Stomach smooth muscle (tissue), 2 donors: ENCODE results near the gene LBHD1.
A peak's percentile ranks its signal among the peaks of the same experiment; 100 is the strongest.
"Not testable (repeated sequence)": the region's sequence is repeated elsewhere in the genome, so short reads cannot be mapped to it uniquely, and the experiment has no call there.

ENCODE experiments used
- H3K27ac ChIP-seq: one replicate; pipeline ENCODE4 v1.7.0; 2013; ENCODE audit warnings: mild to moderate bottlenecking, low read length, inconsistent platforms
- H3K27me3 ChIP-seq, 2 donors: one replicate each; pipeline ENCODE4 v1.7.0; 2013; ENCODE audit warnings: low read length in 2 of 2; ENCODE audit not compliant: insufficient read depth in 2 of 2, control insufficient read depth in 1 of 2
- H3K36me3 ChIP-seq, 2 donors: one replicate each; pipeline ENCODE4 v1.7.0; 2013; ENCODE audit warnings: low read length in 2 of 2; ENCODE audit not compliant: control insufficient read depth in 2 of 2, insufficient read depth in 2 of 2
- H3K4me1 ChIP-seq: one replicate; pipeline ENCODE4 v1.7.0; 2013; ENCODE audit warnings: low read length; ENCODE audit not compliant: control insufficient read depth, insufficient read depth
- H3K4me3 ChIP-seq, 2 donors: one replicate each; pipeline ENCODE4 v1.7.0; 2013; ENCODE audit warnings: low read length in 2 of 2
- H3K9ac ChIP-seq, 2 donors: one replicate each; pipeline ENCODE4 v1.7.0; 2013; ENCODE audit warnings: low read length in 2 of 2, mild to moderate bottlenecking in 1 of 2
- H3K9me3 ChIP-seq, 2 donors: one replicate each; pipeline ENCODE4 v1.7.0; 2013; ENCODE audit warnings: low read length in 2 of 2; ENCODE audit not compliant: control insufficient read depth in 2 of 2
- donor health status: healthy.
- donor health status: Pancreatic carcinoma.

The LBHD1 gene

DNA sequence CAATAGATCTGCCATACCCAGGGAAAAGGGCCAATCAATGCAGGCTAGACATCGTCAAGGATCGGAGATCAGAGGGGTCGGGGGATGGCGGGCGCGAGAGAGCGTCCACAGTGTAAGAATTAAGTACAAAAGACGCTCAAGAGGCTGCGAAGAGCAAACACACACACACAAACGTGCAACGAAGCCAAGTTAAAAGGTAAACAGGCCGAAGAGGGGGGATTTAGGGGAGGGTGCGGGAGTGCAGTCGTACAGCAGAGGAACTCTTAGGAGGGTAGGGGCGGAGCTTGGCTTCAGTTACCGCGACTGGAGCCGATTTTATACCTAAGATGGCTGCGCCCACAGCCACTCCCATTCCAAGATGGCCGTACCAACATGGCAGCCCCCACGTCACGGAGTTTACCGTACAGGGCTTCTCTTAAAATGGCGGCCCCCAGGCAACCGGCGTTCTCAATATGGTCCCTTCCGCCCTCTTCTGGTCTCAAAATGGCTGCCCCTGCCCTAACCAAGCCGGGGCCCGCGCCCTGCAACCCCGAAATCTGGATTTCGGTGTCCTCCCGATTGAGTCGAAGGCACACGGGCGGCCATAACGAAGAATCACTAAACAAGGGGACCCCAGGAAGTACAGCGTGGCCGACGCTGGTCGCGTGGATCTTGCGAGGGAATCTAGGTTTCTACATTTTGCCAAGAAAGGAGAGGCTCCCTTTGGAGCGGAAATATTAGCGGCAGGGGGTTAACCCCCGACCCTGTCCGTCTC lies 37.4 kb upstream of the LBHD1 start:
- Histone ChIP-seq H3K9ac (peak overlapping the region; percentile 93 to 96), H3K27me3 (no peaks in the 10 kb centered on the region), H3K4me3 (peak overlapping the region; percentile 87 to 91), H3K36me3 (peaks cover 8 to 25% of the 10 kb centered on the region in 2 donors), H3K4me1 (peaks cover 51% of the 10 kb centered on the region), H3K9me3 (no peaks in the 10 kb centered on the region), H3K27ac (peak overlapping the region; percentile 96)

DNA sequence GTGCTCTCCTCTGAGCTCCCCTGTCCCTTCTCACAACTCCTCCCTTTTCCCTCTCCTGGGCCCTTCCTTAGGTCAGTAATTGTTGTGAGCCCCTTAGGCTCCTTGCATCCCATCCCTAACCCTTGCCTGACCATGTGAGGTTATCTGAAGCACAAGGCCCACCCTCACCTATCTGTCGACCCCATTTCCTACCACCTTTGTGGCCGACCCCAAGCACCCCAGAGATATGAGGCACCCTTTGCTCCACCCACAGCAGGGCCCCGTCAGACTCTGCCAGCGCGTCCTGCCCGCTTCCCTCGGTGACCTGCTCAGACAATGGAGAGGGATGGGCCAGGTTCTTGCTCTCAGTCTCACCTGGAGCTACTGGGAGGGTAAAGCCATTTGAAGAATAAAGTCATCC lies 36.7 kb upstream of the LBHD1 start:
- Histone ChIP-seq H3K4me3 (peak overlapping the region; percentile 87 to 91), H3K9ac (peak overlapping the region; percentile 93), H3K9me3 (no peaks in the 10 kb centered on the region), H3K4me1 (peaks cover 51% of the 10 kb centered on the region), H3K27me3 (no peaks in the 10 kb centered on the region), H3K27ac (peak overlapping the region; percentile 96), H3K36me3 (peaks cover 5 to 20% of the 10 kb centered on the region in 2 donors)

- Histone ChIP-seq H3K4me1 (peaks cover 51% of the 10 kb centered on the region), H3K36me3 (peaks cover 5 to 16% of the 10 kb centered on the region in 2 donors), H3K27ac (peak overlapping the region; percentile 96), H3K4me3 (peak overlapping the region; percentile 87 to 91), H3K27me3 (no peaks in the 10 kb centered on the region), H3K9me3 (no peaks in the 10 kb centered on the region), H3K9ac (peak overlapping the region; percentile 93)
Observed at GRCh38 chr11:62708392-62708791, 36.3 kb upstream of the LBHD1 start.

- peak within 1 kb of the TSS; percentile 79 to 93 for H3K9ac ChIP-seq
- H3K27me3 ChIP-seq = no peaks in the 10 kb centered on the region
- H3K4me3 ChIP-seq = peak within 1 kb of the TSS; percentile 87 to 91
- peaks cover 51% of the 10 kb centered on the region for H3K4me1 ChIP-seq
- H3K9me3 ChIP-seq = no peaks in the 10 kb centered on the region
- peak within 1 kb of the TSS; percentile 96 for H3K27ac ChIP-seq
- peaks cover 5 to 15% of the 10 kb centered on the region in 2 donors for H3K36me3 ChIP-seq
Observed at GRCh38 chr11:62707277-62707861, 35.3 kb upstream of the LBHD1 start, which contains the start of the genes BSCL2 and GNG3. Gene BSCL2 (minus strand): TSS chr11:62707424. CDS start chr11:62707195, 229 bp downstream. Gene GNG3 (plus strand): TSS chr11:62707676. CDS start chr11:62708296, 620 bp downstream.

GRCh38 chr11:62706850-62707247 lies 34.8 kb upstream of the LBHD1 start:
- H3K27ac ChIP-seq = peak overlapping the region; percentile 91
- H3K4me1 ChIP-seq = peaks cover 51% of the 10 kb centered on the region
- no peaks in the 10 kb centered on the region for H3K9me3 ChIP-seq
- peak overlapping the region; percentile 81 to 88 for H3K4me3 ChIP-seq
- peak overlapping the region; percentile 68 to 79 for H3K9ac ChIP-seq
- no peaks in the 10 kb centered on the region for H3K27me3 ChIP-seq
- H3K36me3 ChIP-seq = peaks cover 5 to 14% of the 10 kb centered on the region in 2 donors

- Histone ChIP-seq H3K27ac (peak overlapping the region; percentile 91), H3K4me1 (peaks cover 51% of the 10 kb centered on the region)
Observed at GRCh38 chr11:62705880-62706849, 34.1 kb upstream of the LBHD1 start.

GRCh38 chr11:62705413-62705812 lies 33.3 kb upstream of the LBHD1 start:
- H3K9ac ChIP-seq = peak overlapping the region; percentile 47 to 84
- H3K4me3 ChIP-seq = peak overlapping the region; percentile 58 to 88
- H3K27me3 ChIP-seq = no peaks in the 10 kb centered on the region
- H3K9me3 ChIP-seq = no peaks in the 10 kb centered on the region
- peak overlapping the region; percentile 91 for H3K27ac ChIP-seq
- peaks cover 47% of the 10 kb centered on the region for H3K4me1 ChIP-seq
- peaks cover 0 to 9% of the 10 kb centered on the region in 2 donors for H3K36me3 ChIP-seq

More at GRCh38 chr11:62705880-62706849, 34.1 kb upstream of the LBHD1 start:
- Histone ChIP-seq H3K4me3 (peak overlapping the region; percentile 81 to 88), H3K27me3 (no peaks in the 10 kb centered on the region), H3K9me3 (no peaks in the 10 kb centered on the region), H3K36me3 (peaks cover 0 to 12% of the 10 kb centered on the region in 2 donors), H3K9ac (peak overlapping the region; percentile 68 to 84)

DNA sequence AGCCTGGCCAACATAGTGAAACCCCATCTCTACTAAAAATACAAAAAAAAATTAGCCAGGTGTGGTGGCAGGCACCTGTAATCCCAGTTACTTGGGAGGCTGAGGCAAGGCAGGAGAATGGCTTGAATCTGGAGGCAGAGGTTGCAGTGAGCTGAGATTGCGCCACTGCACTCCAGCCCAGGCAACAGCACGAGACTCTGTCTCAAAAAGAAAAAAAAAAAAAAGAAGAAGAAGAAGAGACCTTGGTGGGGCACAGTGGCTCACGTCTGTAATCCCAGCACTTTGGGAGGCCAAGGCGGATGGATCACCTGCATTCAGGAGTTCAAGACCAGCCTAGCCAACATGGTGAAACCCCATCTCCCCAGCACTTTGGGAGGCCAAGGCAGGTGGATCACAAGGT lies 31.9 kb upstream of the LBHD1 start:
- not testable (repeated sequence) for H3K27me3 ChIP-seq, H3K9ac ChIP-seq, H3K36me3 ChIP-seq, H3K9me3 ChIP-seq, H3K27ac ChIP-seq, H3K4me3 ChIP-seq
- peaks cover 34% of the 10 kb centered on the region for H3K4me1 ChIP-seq

GRCh38 chr11:62702246-62702645 lies 30.2 kb upstream of the LBHD1 start:
- no peak overlapping the region for H3K4me3 ChIP-seq
- H3K9ac ChIP-seq = no peak overlapping the region
- H3K4me1 ChIP-seq = peaks cover 22% of the 10 kb centered on the region
- no peak overlapping the region for H3K27ac ChIP-seq
- peaks cover 0 to 6% of the 10 kb centered on the region in 2 donors for H3K36me3 ChIP-seq
- no peaks in the 10 kb centered on the region for H3K9me3 ChIP-seq
- H3K27me3 ChIP-seq = no peaks in the 10 kb centered on the region

DNA sequence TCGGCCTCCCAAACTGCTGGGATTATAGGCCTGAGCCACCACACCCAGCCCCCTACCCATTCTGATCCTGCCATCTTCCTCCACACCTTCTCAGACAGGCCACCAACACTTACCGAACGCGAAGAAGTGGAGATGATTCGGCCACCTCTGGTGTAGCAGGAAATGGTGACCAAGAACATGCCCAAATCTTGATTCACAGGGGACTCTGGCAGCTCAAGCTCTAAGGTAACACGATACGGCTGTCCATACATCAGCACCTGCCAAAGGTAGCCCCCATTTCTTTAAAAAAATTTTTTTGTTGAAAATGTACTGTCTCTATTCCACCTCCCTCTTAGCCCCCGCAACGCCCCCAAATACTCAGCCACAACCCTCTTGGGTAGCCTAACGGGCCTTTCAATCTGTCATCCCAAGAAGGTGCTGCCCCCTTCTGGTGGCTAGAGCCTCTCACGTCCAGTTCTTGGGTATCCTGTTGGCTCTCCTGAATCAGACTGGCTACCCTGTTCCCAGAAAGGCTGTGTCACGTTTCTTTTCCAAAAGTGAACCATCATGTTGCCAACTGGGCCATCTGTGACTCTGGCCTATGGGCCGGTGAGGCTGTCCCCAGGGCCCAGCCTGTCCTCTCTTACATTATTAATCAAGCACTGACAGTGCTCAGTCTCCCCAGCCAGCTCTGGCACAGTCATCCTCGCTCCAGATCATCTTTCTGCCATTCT lies 22.5 kb upstream of the LBHD1 start:
- no peaks in the 10 kb centered on the region for H3K9me3 ChIP-seq
- H3K27me3 ChIP-seq = no peaks in the 10 kb centered on the region
- H3K27ac ChIP-seq = no peak overlapping the region
- peaks cover 10% of the 10 kb centered on the region for H3K4me1 ChIP-seq
- peaks cover 22 to 24% of the 10 kb centered on the region in 2 donors for H3K36me3 ChIP-seq
- H3K4me3 ChIP-seq = no peak overlapping the region
- no peak overlapping the region for H3K9ac ChIP-seq
